Osteocyte (in vitro differentiated cells): ENCODE results near the gene BTNL2. TPM values are rescaled to one million over a fixed set of nuclear protein-coding genes. Genes with fewer than 3 reads are reported as not detected.

Experiments used
- DNase-seq: peaks from one replicate; pipeline ENCODE4 v3.0.0; 2021; ENCODE audit warnings: mixed read lengths; ENCODE audit not compliant: unreplicated experiment; ENCODE audit errors: extremely low spot score
- H3K27ac Mint-ChIP-seq: one replicate; pipeline ENCODE4 v1.8.0; 2021; ENCODE audit warnings: mild to moderate bottlenecking, mixed read lengths; ENCODE audit not compliant: unreplicated experiment
- H3K27me3 Mint-ChIP-seq: one replicate; pipeline ENCODE4 v1.8.0; 2021; ENCODE audit warnings: mixed read lengths; ENCODE audit not compliant: unreplicated experiment
- H3K36me3 Mint-ChIP-seq: one replicate; pipeline ENCODE4 v1.8.0; 2021; ENCODE audit warnings: mixed read lengths; ENCODE audit not compliant: unreplicated experiment
- H3K4me1 Mint-ChIP-seq: one replicate; pipeline ENCODE4 v1.8.0; 2021; ENCODE audit warnings: mixed read lengths; ENCODE audit not compliant: unreplicated experiment
- H3K4me3 Mint-ChIP-seq: one replicate; pipeline ENCODE4 v1.8.0; 2021; ENCODE audit warnings: mild to moderate bottlenecking, moderate library complexity, mixed read lengths; ENCODE audit not compliant: unreplicated experiment
- H3K9me3 Mint-ChIP-seq: one replicate; pipeline ENCODE4 v1.8.0; 2021; ENCODE audit warnings: mixed read lengths; ENCODE audit not compliant: unreplicated experiment
- CTCF ChIP-seq: fragments of 200-600 bp; sonication (generic); IDR thresholded peaks from 2 replicates; pipeline ENCODE4 v1.5.0; 2021; ENCODE audit warnings: antibody characterized with exemption, mild to moderate bottlenecking, moderate library complexity
- total RNA-seq: library from RNA; stranded (reverse); gene quantifications from 2 replicates; pipeline ENCODE4 v1.2.1, GENCODE V29; 2021

Gene BTNL2
- total RNA-seq, 1 donor from 2014 or later, result not detected

GRCh38 chr6:32416036-32416435 is 9.1 kb upstream of the BTNL2 start:
- Mint-ChIP-seq H3K9me3 (no peaks in the 10 kb centered on the region), H3K36me3 (no peaks in the 10 kb centered on the region), H3K27ac (no peak overlapping the region), H3K4me1 (peaks cover 3% of the 10 kb centered on the region), H3K27me3 (peaks cover 63% of the 10 kb centered on the region), H3K4me3 (no peak overlapping the region)
- TF ChIP-seq CTCF, result no peak
- DNase-seq, result no peak

GRCh38 chr6:32415521-32416019 is 8.6 kb upstream of the BTNL2 start:
- Mint-ChIP-seq H3K36me3 (no peaks in the 10 kb centered on the region), H3K4me3 (no peak overlapping the region), H3K27ac (no peak overlapping the region), H3K4me1 (peaks cover 3% of the 10 kb centered on the region), H3K9me3 (no peaks in the 10 kb centered on the region), H3K27me3 (peaks cover 61% of the 10 kb centered on the region)
- DNase-seq, result no peak
- TF ChIP-seq CTCF, result peak; percentile 89

DNA sequence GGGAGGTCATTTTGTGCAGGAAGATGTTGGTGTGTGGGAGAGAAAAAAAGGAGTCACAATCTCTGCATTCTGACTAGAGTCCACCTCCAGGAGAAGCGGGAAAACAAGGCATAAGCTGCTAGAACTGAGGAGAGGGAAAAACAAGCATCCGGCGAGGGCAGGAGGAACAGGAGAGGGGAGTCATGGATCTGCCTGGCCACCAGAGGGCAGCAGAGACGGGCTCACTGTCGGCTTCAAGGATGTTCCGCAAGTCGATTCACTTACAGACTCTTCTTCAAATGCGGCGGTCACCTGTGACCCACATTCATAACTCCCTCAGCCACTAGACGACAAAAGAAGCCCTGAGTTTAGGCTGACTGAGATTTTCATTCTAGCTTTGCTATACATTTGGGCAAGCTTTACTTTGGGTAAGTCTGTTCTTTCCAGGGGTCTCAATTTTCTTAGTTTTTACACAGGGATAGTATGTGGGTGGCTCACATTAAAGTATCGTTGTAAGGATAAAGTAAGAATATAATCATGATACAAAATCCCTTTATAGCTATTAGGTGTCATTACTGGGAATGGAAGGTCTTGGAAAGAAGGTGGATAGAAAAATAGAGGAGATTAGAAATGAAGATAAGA is 6.6 kb upstream of the BTNL2 start:
- TF ChIP-seq CTCF, result peak; percentile 94
- Mint-ChIP-seq H3K4me3 (no peak overlapping the region), H3K9me3 (no peaks in the 10 kb centered on the region), H3K4me1 (peaks cover 3% of the 10 kb centered on the region), H3K36me3 (no peaks in the 10 kb centered on the region), H3K27me3 (peaks cover 53% of the 10 kb centered on the region), H3K27ac (no peak overlapping the region)
- DNase-seq, result peak; percentile 91

DNA sequence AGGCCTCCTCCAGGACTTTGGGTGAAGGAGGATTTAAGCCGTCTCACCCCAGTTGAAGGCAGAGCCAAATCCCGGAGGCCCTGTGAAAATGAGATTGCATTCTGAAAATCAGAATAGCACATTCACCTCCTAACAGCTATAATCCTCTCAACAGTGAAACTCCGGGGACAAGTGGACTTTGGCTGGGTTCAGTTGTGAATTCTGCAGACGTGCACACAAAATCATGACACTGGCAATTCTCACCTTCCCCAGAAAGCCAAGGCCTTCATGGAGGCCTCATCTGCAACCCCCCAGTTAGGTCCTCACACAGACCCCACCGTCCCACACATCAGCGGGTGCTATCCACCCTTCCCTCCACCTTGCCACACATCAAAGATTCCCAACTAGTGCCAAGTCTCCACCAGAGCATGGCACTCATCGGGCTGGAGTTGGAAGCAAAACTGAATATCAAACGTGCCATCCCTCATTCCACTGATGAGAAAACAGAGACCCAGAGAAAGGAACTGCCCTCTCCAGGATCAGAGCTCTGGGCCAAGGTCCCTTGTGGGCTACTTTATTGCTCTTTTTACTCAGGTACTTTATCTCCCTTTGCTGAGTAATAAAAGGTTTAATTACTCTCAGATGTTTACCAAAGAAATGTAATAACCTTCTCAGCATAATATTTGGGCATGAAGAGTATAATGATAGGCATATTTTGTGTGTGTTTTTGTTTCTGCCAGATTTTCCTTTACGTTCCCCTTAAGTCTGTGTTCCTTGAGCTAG is 4.8 kb upstream of the BTNL2 start:
- no peaks in the 10 kb centered on the region for H3K9me3 Mint-ChIP-seq
- no peak for DNase-seq
- H3K27me3 Mint-ChIP-seq, result peaks cover 57% of the 10 kb centered on the region
- no peak overlapping the region for H3K27ac Mint-ChIP-seq
- H3K4me1 Mint-ChIP-seq, result peaks cover 3% of the 10 kb centered on the region
- TF ChIP-seq CTCF, result no peak
- no peak overlapping the region for H3K4me3 Mint-ChIP-seq
- H3K36me3 Mint-ChIP-seq, result no peaks in the 10 kb centered on the region

GRCh38 chr6:32410906-32411305 is 3.9 kb upstream of the BTNL2 start:
- H3K4me3 Mint-ChIP-seq, result no peak overlapping the region
- TF ChIP-seq CTCF, result no peak
- H3K4me1 Mint-ChIP-seq, result peaks cover 3% of the 10 kb centered on the region
- H3K27me3 Mint-ChIP-seq, result peaks cover 58% of the 10 kb centered on the region
- no peaks in the 10 kb centered on the region for H3K9me3 Mint-ChIP-seq
- H3K36me3 Mint-ChIP-seq, result no peaks in the 10 kb centered on the region
- H3K27ac Mint-ChIP-seq, result no peak overlapping the region
- no peak for DNase-seq
